Measurements from ENCODE around the gene CNTNAP4. TPM values are rescaled to one million over a fixed set of nuclear protein-coding genes. Genes with fewer than 3 reads are reported as not detected.

Gene CNTNAP4
- polyA plus RNA-seq, 3 donors from 2014 or later: not detected

DNA sequence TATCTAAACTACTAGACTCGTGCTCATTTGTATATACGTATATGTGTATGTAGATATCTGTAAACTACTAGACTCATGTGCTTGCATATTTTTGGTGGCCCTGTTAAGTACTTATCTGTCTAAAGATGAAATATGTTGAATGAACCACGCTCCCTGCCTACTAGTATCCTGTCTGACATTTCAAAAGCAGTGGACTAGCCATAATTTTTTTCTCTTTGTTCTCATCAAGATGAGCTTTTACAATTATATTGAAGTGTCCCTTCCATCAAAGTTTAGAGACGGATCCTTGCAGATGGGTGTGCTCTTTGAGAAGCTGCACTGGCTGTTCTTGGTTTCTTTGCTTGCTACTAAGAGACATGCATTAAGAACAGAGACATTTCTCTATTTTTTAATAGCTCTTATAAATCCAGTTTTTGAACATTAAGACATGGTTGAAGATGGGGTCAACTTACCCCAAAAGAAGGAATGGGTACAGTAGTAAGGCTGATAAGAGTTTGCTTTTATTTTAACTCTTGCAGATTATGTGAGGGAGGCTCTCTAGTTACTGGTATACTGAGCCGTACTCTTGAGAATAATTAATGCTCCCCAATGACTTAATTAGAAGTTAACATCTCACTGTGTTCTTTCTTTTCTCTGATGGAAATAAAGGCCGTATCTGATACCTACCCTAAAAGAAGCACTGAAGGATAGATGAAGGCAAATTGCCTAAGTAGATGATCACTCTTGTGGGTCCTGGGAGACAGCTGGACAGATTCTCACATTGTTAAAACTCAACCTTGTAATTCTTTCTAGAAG lies 3.4 kb downstream of the CNTNAP4 start:
- Mint-ChIP-seq H3K36me3 (no peaks in the 10 kb centered on the region), H3K27ac (no peak overlapping the region), H3K9me3 (peaks cover 0 to 18% (median 5%) of the 10 kb centered on the region in 6 donors), H3K4me3 (no peak overlapping the region), H3K4me1 (no peaks in the 10 kb centered on the region), H3K27me3 (ENCODE audit: low read depth in 3 of 3) (peaks cover 0 to 2% (median 0%) of the 10 kb centered on the region in 3 donors)
- no peak for DNase-seq

DNA sequence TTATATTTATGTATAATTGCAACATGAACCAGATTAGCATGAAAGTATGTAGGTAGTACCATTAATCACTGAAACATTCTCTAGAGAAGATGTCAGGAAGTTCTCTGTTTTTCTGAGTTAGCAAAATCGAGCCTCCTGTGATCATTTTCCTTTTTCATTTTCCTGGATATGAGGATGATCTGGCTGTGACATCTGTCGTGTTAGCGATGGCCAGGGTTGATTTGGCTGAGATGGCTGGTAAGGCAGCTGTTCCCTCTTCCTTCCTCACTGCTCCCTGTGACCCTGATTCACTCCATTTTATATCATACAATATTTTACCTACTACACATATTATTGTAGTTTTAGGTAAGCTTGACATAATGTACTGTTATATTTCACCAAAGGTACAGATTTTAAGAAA lies 10.3 kb downstream of the CNTNAP4 start:
- DNase-seq: no peak
- Mint-ChIP-seq H3K27me3 (ENCODE audit: low read depth in 3 of 3) (peaks cover 0 to 2% (median 0%) of the 10 kb centered on the region in 3 donors), H3K9me3 (peaks cover 6 to 43% (median 16%) of the 10 kb centered on the region in 6 donors), H3K36me3 (no peaks in the 10 kb centered on the region), H3K4me1 (no peaks in the 10 kb centered on the region), H3K4me3 (no peak overlapping the region), H3K27ac (no peak overlapping the region)

DNA sequence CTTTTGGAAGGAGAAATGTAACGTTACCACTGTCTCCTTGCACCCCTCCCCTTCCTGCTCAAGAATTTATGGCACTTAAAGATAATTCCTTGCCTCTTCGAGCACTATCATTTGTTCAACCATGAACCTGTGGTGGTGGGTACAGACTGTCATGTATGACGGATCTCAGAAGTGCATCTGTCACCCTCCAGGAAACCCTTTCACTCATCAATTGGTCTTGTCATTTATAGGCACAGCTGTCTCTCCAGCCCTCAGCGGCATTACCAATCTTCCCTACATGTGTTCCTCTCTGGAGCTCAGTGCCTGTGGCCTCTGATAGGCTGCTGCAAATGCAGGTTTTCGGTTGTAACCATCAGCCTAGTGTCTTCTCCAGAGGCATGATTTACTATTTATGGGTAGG lies 15.0 kb downstream of the CNTNAP4 start:
- DNase-seq: no peak
- Mint-ChIP-seq H3K27ac (no peak overlapping the region), H3K4me1 (no peaks in the 10 kb centered on the region), H3K27me3 (ENCODE audit: low read depth in 3 of 3) (peaks cover 0 to 2% (median 0%) of the 10 kb centered on the region in 3 donors), H3K36me3 (no peaks in the 10 kb centered on the region), H3K9me3 (peaks cover 2 to 60% (median 18%) of the 10 kb centered on the region in 6 donors), H3K4me3 (no peak overlapping the region)

DNA sequence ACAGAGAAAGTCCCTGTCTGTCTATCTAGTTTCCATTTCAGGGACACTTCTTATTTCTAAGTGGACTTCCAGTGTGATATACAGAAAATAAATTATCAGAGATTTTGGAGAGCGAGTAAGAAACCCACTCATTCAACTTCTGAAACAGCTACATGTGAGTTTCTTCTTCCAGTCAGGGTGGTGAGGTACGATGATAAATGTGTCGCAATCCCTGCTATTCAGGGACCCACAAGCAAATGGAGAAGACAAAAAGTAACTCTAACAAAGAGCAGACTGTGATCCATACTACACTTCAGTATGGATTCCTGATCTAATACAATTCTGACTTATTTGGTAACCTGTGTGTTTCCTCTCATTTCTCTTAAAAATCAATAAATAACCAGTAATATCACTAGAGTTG lies 16.8 kb downstream of the CNTNAP4 start:
- H3K4me1 Mint-ChIP-seq: no peaks in the 10 kb centered on the region
- H3K36me3 Mint-ChIP-seq: no peaks in the 10 kb centered on the region
- H3K4me3 Mint-ChIP-seq: no peak overlapping the region
- H3K9me3 Mint-ChIP-seq: peaks cover 7 to 73% (median 16%) of the 10 kb centered on the region in 6 donors
- H3K27ac Mint-ChIP-seq: no peak overlapping the region
- no peak for DNase-seq
- H3K27me3 Mint-ChIP-seq (ENCODE audit: low read depth in 3 of 3): no peaks in the 10 kb centered on the region

DNA sequence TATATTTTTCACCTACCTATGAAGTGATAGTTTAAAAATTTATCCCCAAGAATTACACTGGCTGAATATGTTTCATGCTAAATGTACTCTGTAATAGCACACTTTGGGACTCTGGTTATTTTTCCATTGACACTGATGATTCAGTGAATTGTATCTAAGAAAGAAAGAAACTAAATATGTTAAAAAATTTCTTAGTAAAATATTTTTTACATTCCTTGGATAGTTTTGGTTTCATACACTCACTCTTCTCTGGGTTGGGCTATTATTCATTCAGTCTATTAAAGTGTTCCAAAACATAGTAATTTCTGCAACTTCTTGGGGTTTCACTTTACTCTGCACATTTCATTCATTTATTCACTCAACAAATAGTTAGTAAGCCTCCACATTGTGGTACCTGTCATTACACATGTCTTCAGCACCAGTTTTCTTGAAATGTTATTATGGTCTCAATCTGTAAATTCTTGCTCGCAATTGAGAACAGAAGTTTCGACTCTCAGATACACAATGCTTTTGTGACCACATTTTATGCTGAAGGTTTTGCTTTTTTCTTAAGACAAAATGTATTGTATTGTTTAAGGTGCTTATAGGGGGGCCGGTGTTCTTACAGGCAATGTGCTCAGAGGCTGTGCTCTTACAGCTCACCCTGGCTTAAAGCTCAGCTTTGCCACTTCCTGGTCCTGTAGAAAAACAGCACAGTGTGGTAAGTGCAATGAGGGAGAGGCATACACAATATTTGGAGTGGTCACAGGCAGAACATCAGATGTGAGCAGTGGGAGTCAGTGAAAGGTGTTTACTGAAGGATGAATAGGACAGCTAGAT lies 17.4 kb downstream of the CNTNAP4 start:
- H3K4me1 Mint-ChIP-seq: no peaks in the 10 kb centered on the region
- H3K27me3 Mint-ChIP-seq (ENCODE audit: low read depth in 3 of 3): no peaks in the 10 kb centered on the region
- DNase-seq: no peak
- peaks cover 7 to 67% (median 16%) of the 10 kb centered on the region in 6 donors for H3K9me3 Mint-ChIP-seq
- no peak overlapping the region for H3K4me3 Mint-ChIP-seq
- no peaks in the 10 kb centered on the region for H3K36me3 Mint-ChIP-seq
- H3K27ac Mint-ChIP-seq: no peak overlapping the region

DNA sequence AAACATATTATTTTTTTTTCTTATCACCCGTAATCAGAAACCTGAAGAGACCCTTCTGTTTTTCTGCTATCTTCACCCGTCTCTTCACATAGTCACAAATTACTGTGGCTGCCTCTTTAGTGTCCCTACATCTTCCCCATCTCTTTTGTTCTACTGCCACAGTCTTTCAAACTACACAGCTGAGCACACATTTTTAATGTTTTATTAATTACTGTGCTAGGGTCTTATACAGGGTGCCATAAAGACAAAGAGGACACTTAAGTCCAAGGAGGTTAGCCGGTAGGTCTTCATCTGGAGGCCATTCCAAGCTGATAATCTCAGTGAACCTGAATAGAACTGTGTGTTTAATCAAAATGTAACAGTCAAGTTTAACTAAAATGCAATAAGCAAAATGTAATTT lies 20.7 kb downstream of the CNTNAP4 start:
- Mint-ChIP-seq H3K36me3 (no peaks in the 10 kb centered on the region), H3K9me3 (peaks cover 7 to 39% (median 13%) of the 10 kb centered on the region in 6 donors), H3K4me3 (no peak overlapping the region), H3K27ac (no peak overlapping the region), H3K4me1 (no peaks in the 10 kb centered on the region), H3K27me3 (ENCODE audit: low read depth in 3 of 3) (peaks cover 0 to 2% (median 2%) of the 10 kb centered on the region in 3 donors)
- DNase-seq: no peak

- no peak overlapping the region for H3K27ac Mint-ChIP-seq
- DNase-seq: no peak
- no peaks in the 10 kb centered on the region for H3K36me3 Mint-ChIP-seq
- no peak overlapping the region for H3K4me3 Mint-ChIP-seq
- H3K9me3 Mint-ChIP-seq: peaks cover 2 to 11% (median 5%) of the 10 kb centered on the region in 6 donors
- peaks cover 0 to 6% (median 3%) of the 10 kb centered on the region in 3 donors for H3K27me3 Mint-ChIP-seq (ENCODE audit: low read depth in 3 of 3)
- no peaks in the 10 kb centered on the region for H3K4me1 Mint-ChIP-seq
These were observed 26.6 kb downstream of the CNTNAP4 start for GRCh38 chr16:76303637-76304314.

DNA sequence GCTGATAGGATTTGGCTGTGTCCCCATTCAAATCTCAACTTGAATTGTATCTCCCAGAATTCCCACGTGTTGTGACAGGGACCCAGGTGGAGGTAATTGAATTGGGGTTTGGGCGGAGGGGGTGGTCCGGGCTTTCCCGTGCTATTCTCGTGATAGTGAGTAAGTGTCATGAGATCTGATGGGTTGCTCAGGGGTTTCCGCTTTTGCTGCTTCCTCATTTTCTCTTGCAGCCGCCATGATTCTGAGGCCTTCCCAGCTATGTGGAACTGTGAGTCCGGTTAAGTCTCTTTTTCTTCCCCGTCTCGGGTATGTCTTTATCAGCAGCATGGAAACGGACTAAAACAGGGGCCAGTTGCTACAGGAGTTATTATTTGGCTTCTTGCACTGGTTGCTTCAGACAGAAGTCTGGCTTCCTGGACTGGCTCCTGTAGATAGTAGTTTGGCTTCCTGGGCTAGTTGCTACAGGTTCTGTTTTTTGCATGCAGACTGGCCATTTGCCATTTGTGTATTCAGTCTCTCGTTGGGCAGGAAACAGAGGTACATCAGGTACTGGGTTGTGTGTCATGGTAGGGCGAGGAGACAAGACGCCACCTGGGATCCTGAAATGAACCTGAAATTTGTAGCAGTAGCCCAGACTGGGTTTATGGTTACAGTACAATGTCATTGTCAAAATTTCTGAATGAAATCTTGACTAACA lies 32.6 kb downstream of the CNTNAP4 start:
- no peak for DNase-seq
- Mint-ChIP-seq H3K36me3 (no peaks in the 10 kb centered on the region), H3K9me3 (peaks cover 0 to 14% (median 4%) of the 10 kb centered on the region in 6 donors), H3K4me3 (no peak overlapping the region), H3K4me1 (no peaks in the 10 kb centered on the region), H3K27me3 (ENCODE audit: low read depth in 3 of 3) (peaks cover 0 to 4% (median 2%) of the 10 kb centered on the region in 3 donors), H3K27ac (no peak overlapping the region)

DNA sequence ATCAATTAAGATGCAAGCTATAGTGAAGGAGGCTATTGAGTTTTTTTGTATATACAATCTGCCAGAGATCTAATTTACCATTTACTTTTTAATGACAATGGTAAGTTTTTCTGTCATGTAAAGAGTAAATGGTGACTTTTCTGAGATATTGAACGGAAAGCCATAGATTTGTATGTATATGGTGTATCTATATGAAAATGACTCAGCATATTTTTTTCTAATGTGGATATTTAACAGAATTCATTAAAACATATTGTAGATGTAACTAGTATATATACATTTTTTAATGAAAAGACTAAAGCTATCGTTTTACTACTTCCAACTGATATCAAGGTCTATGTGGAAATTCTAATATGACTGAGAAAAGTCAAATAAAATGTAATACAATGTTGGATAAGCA lies 34.1 kb downstream of the CNTNAP4 start:
- H3K4me1 Mint-ChIP-seq: no peaks in the 10 kb centered on the region
- no peak overlapping the region for H3K4me3 Mint-ChIP-seq
- H3K9me3 Mint-ChIP-seq: peaks cover 2 to 18% (median 5%) of the 10 kb centered on the region in 6 donors
- H3K27me3 Mint-ChIP-seq (ENCODE audit: low read depth in 3 of 3): peaks cover 0 to 4% (median 2%) of the 10 kb centered on the region in 3 donors
- H3K27ac Mint-ChIP-seq: no peak overlapping the region
- no peaks in the 10 kb centered on the region for H3K36me3 Mint-ChIP-seq
- no peak for DNase-seq

DNA sequence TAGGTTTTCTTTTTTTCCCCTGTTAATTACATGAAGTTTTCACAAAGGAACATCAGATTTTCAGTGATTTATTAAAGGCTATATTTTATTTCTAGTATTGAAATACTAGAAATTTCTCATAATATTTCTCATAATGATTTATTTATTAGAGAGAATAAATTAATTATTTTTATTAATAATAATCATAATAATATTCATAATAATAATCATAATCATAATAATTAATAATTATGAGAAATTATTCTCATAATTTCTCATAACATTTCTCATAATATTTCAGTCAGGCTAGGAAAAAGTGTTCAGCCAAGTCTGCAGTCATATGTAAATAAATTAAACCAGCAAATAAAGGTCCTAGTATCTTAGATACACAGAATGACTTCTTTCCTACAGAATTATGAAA lies 41.4 kb downstream of the CNTNAP4 start:
- Mint-ChIP-seq H3K27ac (no peak overlapping the region), H3K4me1 (no peaks in the 10 kb centered on the region), H3K27me3 (ENCODE audit: low read depth in 3 of 3) (peaks cover 0 to under 1% (median 0%) of the 10 kb centered on the region in 3 donors), H3K9me3 (peaks cover 1 to 36% (median 12%) of the 10 kb centered on the region in 6 donors), H3K36me3 (no peaks in the 10 kb centered on the region), H3K4me3 (no peak overlapping the region)
- no peak for DNase-seq

DNA sequence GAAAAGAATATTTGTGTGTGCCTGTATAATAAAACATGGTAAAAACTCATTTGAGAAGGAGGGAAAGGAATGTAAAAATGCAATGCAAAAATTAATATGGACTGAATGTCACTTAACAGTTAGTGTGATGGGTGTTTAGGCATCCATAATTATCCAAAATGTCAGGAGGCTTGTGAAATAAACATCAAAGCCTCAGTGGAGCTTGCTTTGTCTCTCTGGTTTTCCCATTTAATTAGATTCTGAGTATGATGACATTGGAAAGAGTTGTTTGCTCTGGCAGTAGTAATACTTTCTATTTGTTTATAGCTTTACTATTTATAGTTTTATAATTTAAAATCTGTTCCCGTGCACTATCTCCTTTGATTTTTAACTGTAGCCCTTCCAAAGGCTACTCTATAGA lies 51.9 kb downstream of the CNTNAP4 start:
- peaks cover 7 to 21% (median 12%) of the 10 kb centered on the region in 6 donors for H3K9me3 Mint-ChIP-seq
- no peak overlapping the region for H3K4me3 Mint-ChIP-seq
- H3K36me3 Mint-ChIP-seq: peaks cover 0 to 4% (median 0%) of the 10 kb centered on the region in 3 donors

DNA sequence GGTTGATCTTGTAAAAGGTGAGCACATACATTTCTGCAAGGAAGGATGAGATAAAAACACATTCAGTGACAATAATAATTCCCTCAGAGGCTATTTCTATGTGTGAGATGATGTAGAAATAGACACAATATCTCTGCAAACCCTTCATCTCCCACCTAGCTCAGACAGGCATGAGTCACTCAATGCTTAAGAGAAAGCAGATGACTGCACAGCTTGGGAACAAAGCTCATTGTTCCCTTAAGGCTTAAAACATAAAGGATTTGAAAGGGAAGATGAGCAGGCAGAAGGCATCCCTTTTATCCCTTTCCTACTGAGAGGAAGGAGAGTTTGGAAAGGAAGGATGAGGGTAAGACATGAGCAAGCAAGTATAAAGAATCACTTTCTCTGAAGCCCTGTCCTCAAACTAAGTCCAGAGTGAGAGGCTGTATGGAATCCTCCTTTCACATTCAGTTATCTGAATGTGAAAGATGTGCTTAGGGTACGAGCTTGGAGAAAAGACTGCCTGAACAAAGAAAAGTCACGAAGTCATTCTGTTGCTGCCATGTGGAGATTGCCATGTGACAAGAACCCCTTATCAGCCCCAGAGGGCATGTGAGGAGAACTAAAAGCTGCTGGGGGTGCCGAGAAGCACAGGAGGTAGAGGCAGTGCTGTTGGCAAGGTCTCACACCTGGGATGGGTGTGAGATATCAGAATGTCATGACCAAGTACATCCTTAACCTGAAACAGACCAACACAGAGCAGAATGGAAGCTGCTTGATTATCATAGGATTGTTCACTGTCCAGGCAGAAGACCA lies 58.2 kb downstream of the CNTNAP4 start:
- Mint-ChIP-seq H3K9me3 (peaks cover 8 to 59% (median 19%) of the 10 kb centered on the region in 6 donors), H3K4me3 (no peak overlapping the region), H3K4me1 (no peaks in the 10 kb centered on the region), H3K27ac (no peak overlapping the region), H3K27me3 (ENCODE audit: low read depth in 3 of 3) (peaks cover 0 to 2% (median 0%) of the 10 kb centered on the region in 3 donors), H3K36me3 (peaks cover 0 to 7% (median 0%) of the 10 kb centered on the region in 3 donors)
- no peak for DNase-seq

More for the DNA sequence above, 51.9 kb downstream of the CNTNAP4 start:
- no peaks in the 10 kb centered on the region for H3K4me1 Mint-ChIP-seq
- peaks cover 0 to 2% (median 0%) of the 10 kb centered on the region in 3 donors for H3K27me3 Mint-ChIP-seq (ENCODE audit: low read depth in 3 of 3)
- no peak for DNase-seq
- no peak overlapping the region for H3K27ac Mint-ChIP-seq

Measured in immature natural killer cell (primary cell).